Bronchus fibroblast of lung (primary cell): ENCODE measurements around the gene C6orf89. TPM values are rescaled to one million over a fixed set of nuclear protein-coding genes. Genes with fewer than 3 reads are reported as not detected.

Experiments used
- total RNA-seq: library from RNA; depleted of rRNA; stranded (reverse); fragments of >200 nt; gene quantifications from 2 replicates; pipeline ENCODE4 v1.2.3, GENCODE V29; 2015

C6orf89 gene
- 25.7 and 28.4 TPM in 2 replicates for total RNA-seq

GRCh38 chr6:36885461-36886401 is at the start of gene C6orf89:
Gene C6orf89, plus strand, starts transcription at chr6:36885952. Its CDS starts 13,493 bp downstream, at chr6:36899445.

GRCh38 chr6:36838896-36839748 is 46.6 kb upstream of the C6orf89 start, which contains the start of gene CPNE5:
Gene CPNE5, minus strand, starts transcription at chr6:36839444. Its CDS starts 67 bp downstream, at chr6:36839377.

GRCh38 chr6:36874443-36875249 is 11.1 kb upstream of the C6orf89 start, which contains the start of gene PPIL1:
Gene PPIL1, minus strand, starts transcription at chr6:36874803. Its CDS starts 31 bp downstream, at chr6:36874772.

GRCh38 chr6:36954262-36954931 is 68.6 kb downstream of the C6orf89 start, which contains the start of gene PI16:
Gene PI16, plus strand, starts transcription at chr6:36954738. Its CDS starts 23 bp downstream, at chr6:36954761.

Other genes with a start within 250 kb of the C6orf89 start
- 267 and 277 TPM in 2 replicates for gene CDKN1A, start 207.2 kb upstream of the C6orf89 start, total RNA-seq
- gene RAB44, start 188.1 kb upstream of the C6orf89 start, total RNA-seq: under 0.01 TPM in 1 of 2 replicates, not detected in the other
- gene CPNE5, start 46.5 kb upstream of the C6orf89 start, total RNA-seq: not detected in 2 replicates
- 35.5 and 37.9 TPM in 2 replicates for gene PPIL1, start 11.1 kb upstream of the C6orf89 start, total RNA-seq
- gene PI16, start 68.8 kb downstream of the C6orf89 start, total RNA-seq: not detected in 2 replicates
- gene MTCH1, start 100.2 kb downstream of the C6orf89 start, total RNA-seq: 255 and 261 TPM in 2 replicates
- not detected in 2 replicates for gene FGD2, start 119.7 kb downstream of the C6orf89 start, total RNA-seq